Activated CD8-positive, alpha-beta T cell treated with anti-CD3 and anti-CD28 coated beads, Interleukin-2, amount 10 ng/mL, durations not matched to agents 7 days and 5 days (primary cell): ENCODE results near the gene PNMT. TPM values are rescaled to one million over a fixed set of nuclear protein-coding genes. Genes with fewer than 3 reads are reported as not detected.
A peak's percentile ranks its signal among the peaks of the same experiment; 100 is the strongest.

Source experiments
- ATAC-seq: fragments of 150-1000 bp; cut with Tn5 transposase; one replicate; pipeline ENCODE4 v1.10.0; 2021; ENCODE audit warnings: moderate library complexity
- CTCF ChIA-PET: fragments of 350-600 bp; sonication (Branson Sonifier 250); formaldehyde crosslinking; loops from one replicate; lab custom pipeline; 2021; ENCODE audit warnings: antibody characterized with exemption; lab: Charles Lee
- POLR2A ChIA-PET: fragments of 350-600 bp; sonication (Branson Sonifier 250); formaldehyde crosslinking; loops from one replicate; lab custom pipeline; 2021; ENCODE audit warnings: antibody characterized with exemption; lab: Charles Lee
- DNase-seq: peaks from one replicate; pipeline ENCODE4 v3.0.0-alpha.2; 2020
- H3K27ac Mint-ChIP-seq: one replicate; pipeline ENCODE4 v1.8.0; 2021; ENCODE audit warnings: mild to moderate bottlenecking, mixed read lengths
- H3K27me3 Mint-ChIP-seq: one replicate; pipeline ENCODE4 v1.8.0; 2021; ENCODE audit warnings: low read depth, mixed read lengths
- H3K36me3 Mint-ChIP-seq: one replicate; pipeline ENCODE4 v1.8.0; 2021; ENCODE audit warnings: low read depth, mixed read lengths
- H3K4me1 Mint-ChIP-seq: one replicate; pipeline ENCODE4 v1.8.0; 2021; ENCODE audit warnings: low read depth, mixed read lengths
- H3K4me3 Mint-ChIP-seq: one replicate; pipeline ENCODE4 v1.8.0; 2021; ENCODE audit warnings: mild to moderate bottlenecking, mixed read lengths
- H3K9me3 Mint-ChIP-seq: one replicate; pipeline ENCODE4 v1.8.0; 2022; ENCODE audit warnings: mixed read lengths; ENCODE audit not compliant: insufficient read depth
- total RNA-seq, 2 experiments: library from RNA; stranded (reverse); gene quantifications; one replicate each; pipeline ENCODE4 v1.2.3, GENCODE V29; 2021

Gene PNMT
- total RNA-seq, 2 experiments from 2014 or later = not detected

DNA sequence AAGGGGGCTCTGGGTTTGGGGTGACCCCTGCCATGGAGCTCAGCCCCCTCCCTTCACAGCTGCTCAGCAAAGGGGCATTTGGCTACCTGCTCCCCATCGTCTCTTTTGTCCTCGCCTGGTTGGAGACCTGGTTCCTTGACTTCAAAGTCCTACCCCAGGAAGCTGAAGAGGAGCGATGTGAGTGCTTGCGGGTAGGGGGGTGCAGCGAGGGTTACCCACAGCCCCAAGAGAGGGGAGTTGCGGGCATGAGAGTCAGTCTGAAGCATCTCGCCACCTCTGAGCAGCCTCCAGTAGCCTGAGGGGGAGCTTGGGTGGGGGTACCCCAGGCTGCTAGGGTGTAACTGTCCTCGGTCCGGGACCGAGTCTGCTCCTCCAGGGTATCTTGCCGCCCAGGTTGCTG, 9.9 kb upstream of the PNMT start:
- no peak overlapping the region for H3K4me3 Mint-ChIP-seq
- ChIA-PET CTCF (interaction anchor here (0.7 to 2.7 kb wide), 3 partner anchors 13 to 35 kb away, joined by 3 to 9 read pairs (median 3); no protein-coding TSS in a partner anchor), POLR2A (interaction anchor here (1.3 kb wide), 1 partner anchor 9 kb away, joined by 5 read pairs; no protein-coding TSS in a partner anchor)
- H3K27ac Mint-ChIP-seq = no peak overlapping the region
- ATAC-seq (no peak), DNase-seq (no peak)
- peaks cover 31% of the 10 kb centered on the region for H3K36me3 Mint-ChIP-seq
- H3K9me3 Mint-ChIP-seq = no peaks in the 10 kb centered on the region
- H3K27me3 Mint-ChIP-seq = no peaks in the 10 kb centered on the region
- H3K4me1 Mint-ChIP-seq = peaks cover 33% of the 10 kb centered on the region

DNA sequence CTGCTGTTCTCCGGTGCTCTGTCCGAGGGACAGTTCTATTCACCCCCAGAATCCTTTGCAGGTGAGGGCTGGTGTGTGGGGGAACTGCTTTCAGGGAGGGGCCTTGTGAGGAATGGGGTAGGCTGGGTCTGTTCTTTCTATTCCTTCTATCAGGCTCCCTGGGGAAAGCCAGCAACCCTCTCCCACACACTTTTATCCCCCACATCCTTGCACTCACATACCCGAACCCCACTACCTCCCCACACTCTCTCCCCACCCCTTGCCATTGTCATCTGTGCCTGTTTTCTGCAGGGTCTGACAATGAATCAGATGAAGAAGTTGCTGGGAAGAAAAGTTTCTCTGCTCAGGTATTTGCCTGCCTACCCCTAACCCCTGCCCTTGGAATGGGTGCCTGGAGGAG, 9.5 kb upstream of the PNMT start:
- Mint-ChIP-seq H3K27me3 (no peaks in the 10 kb centered on the region), H3K4me1 (peaks cover 31% of the 10 kb centered on the region), H3K36me3 (peaks cover 28% of the 10 kb centered on the region), H3K27ac (no peak overlapping the region), H3K9me3 (no peaks in the 10 kb centered on the region), H3K4me3 (no peak overlapping the region)
- ChIA-PET CTCF (interaction anchor here (0.7 to 1.2 kb wide), 2 partner anchors 12 to 14 kb away, joined by 3 read pairs; no protein-coding TSS in a partner anchor), POLR2A (interaction anchor here (1.3 kb wide), 1 partner anchor 8 kb away, joined by 5 read pairs; no protein-coding TSS in a partner anchor)
- DNase-seq = no peak
- ATAC-seq = no peak

DNA sequence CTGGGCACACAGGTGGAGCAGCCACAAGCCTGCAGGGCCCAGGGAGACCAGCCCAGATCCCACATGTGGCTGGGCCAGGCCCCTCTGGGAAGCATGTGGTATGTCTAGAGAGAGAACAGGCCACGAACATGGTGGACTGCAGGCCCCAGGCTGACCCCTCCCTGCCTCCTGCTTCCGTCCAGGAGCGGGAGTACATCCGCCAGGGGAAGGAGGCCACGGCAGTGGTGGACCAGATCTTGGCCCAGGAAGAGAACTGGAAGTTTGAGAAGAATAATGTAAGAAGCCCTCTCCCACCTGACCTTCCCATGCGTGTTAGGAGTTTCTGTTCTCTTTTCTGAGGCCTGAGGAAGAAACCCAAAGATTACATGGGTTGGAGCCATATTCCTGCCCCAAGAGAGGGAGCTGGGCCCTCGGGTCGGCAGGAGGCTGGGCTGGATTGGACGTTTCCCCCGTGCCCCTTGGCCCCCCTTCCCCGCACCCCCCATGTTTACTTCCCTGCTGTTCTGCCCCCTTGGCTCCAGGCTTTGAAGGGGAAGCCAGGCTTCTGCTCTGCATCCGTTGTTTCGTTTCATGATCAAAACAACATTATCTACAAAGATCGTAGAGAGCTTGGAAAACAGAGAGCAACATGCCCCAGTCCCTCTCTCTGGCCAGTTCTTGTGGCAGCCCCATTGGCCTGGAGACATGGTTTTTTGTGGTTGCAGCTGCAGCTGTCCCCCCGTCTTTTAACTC, 8.8 kb upstream of the PNMT start:
- H3K4me1 Mint-ChIP-seq = peaks cover 28% of the 10 kb centered on the region
- H3K9me3 Mint-ChIP-seq = no peaks in the 10 kb centered on the region
- no peak overlapping the region for H3K4me3 Mint-ChIP-seq
- peak overlapping the region; percentile 60 for H3K27ac Mint-ChIP-seq
- POLR2A ChIA-PET = interaction anchor here (1.0 kb wide), 1 partner anchor 19 kb away, joined by 5 read pairs; no protein-coding TSS in a partner anchor
- H3K36me3 Mint-ChIP-seq = peaks cover 28% of the 10 kb centered on the region
- no peaks in the 10 kb centered on the region for H3K27me3 Mint-ChIP-seq
- DNase-seq (no peak), ATAC-seq (no peak)
- CTCF ChIA-PET = interaction anchor here (1.0 to 1.2 kb wide), 3 partner anchors 9 to 37 kb away, joined by 3 to 8 read pairs (median 5); partner anchors contain the start of gene PNMT

DNA sequence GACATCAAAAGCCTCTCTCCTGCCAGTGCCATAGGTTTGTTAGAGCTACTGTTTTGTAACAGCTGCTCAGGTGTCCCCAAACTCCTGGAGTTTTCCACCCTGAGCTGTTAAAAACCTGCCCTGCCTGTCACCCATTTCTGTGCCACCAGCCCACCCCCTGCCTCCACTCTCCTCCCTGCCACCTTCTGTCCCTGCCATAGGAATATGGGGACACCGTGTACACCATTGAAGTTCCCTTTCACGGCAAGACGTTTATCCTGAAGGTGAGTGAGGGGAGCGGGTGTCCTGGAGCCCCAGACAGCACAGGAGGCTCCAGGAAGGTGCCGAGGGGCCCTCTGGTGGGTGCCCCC, 8.3 kb upstream of the PNMT start:
- no peaks in the 10 kb centered on the region for H3K9me3 Mint-ChIP-seq
- DNase-seq (no peak), ATAC-seq (no peak)
- peaks cover 23% of the 10 kb centered on the region for H3K4me1 Mint-ChIP-seq
- no peak overlapping the region for H3K4me3 Mint-ChIP-seq
- H3K27ac Mint-ChIP-seq = peak overlapping the region; percentile 60
- H3K36me3 Mint-ChIP-seq = peaks cover 27% of the 10 kb centered on the region
- POLR2A ChIA-PET = interaction anchor here (1.0 kb wide), 1 partner anchor 19 kb away, joined by 5 read pairs; no protein-coding TSS in a partner anchor
- CTCF ChIA-PET = interaction anchor here (1.0 to 1.2 kb wide), 3 partner anchors 9 to 38 kb away, joined by 3 to 8 read pairs (median 5); partner anchors contain the start of gene PNMT
- H3K27me3 Mint-ChIP-seq = no peaks in the 10 kb centered on the region

DNA sequence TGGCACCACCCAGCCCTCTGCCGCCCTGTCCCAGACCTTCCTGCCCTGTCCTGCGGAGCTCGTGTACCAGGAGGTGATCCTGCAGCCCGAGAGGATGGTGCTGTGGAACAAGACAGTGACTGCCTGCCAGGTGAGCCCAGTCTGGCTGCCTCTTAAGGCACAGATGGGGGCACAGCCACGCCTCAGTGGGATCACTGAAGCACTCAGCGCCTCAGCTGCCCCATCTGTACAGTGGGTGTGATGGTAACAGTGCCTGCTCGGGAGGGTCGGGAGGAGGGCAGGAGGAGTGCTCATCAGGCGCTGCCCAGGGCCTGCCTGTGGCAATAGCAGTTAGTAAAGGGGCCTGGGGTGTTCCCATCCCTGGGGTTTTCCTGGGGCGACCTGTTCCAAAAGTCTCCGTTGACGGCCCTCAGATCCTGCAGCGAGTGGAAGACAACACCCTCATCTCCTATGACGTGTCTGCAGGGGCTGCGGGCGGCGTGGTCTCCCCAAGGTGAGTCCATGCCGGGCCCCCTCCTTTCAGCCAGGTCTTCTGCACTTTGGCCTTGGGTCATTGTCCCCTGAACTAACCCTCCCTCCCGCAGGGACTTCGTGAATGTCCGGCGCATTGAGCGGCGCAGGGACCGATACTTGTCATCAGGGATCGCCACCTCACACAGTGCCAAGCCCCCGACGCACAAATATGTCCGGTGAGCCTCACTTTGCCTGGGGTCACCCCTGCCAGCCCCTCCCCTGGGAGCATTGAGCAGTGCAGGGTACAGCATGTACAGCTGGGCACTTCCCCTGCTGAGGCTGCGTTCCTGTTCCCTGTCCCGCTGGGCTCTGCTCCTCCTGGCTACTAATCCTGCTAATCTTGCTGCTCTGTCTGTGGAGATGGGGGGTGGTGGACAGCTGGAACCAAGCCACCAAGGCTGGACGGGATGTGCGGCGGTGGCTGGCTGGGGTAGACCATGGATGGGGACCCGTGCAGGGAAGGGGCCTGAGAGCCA, 7.6 kb upstream of the PNMT start:
- Mint-ChIP-seq H3K4me1 (peaks cover 20% of the 10 kb centered on the region), H3K36me3 (peaks cover 25% of the 10 kb centered on the region), H3K27ac (peak overlapping the region; percentile 14), H3K4me3 (no peak overlapping the region), H3K9me3 (no peaks in the 10 kb centered on the region), H3K27me3 (no peaks in the 10 kb centered on the region)
- DNase-seq (no peak), ATAC-seq (no peak)
- ChIA-PET CTCF (interaction anchor here (1.1 to 1.2 kb wide), 2 partner anchors 8 to 39 kb away, joined by 5 to 8 read pairs; partner anchors contain the start of gene PNMT), POLR2A (interaction anchor here (0.6 to 1.0 kb wide), 2 partner anchors 18 to 19 kb away, joined by 3 to 5 read pairs; no protein-coding TSS in a partner anchor)

DNA sequence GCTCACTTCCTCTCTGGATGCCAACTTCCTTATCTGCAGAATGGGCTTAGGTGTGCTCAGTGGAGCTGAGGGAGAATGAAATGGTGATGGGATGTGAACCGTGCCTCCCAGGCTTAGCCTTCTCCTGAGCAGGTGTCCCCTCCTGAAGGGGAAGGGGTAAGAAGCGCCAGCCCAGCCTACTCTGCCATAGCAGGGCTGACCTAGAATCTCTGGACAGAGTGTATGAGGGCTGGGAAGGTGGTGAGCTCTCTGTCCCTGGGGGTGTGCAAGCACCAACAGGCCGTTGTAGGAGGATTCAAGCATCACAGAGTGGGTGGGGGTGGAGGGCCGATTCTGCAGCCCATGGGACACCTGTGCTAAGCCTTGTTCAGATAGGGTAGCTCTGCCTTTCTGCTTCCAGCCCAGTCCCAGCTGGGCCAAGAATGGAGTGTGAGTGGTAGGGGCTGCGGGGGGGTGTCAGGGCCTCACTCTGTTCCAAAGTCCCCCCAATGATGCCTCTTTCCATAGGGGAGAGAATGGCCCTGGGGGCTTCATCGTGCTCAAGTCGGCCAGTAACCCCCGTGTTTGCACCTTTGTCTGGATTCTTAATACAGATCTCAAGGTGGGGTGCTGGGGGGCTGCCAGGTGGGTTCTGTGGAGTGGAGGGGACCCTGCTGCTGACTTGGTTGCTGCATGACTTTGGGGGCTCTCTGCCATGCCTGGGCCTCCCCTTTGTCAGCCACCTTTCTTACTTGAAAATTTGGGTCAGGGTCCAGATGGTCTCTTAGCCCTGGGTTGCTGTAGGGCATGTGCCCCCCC, 6.3 kb upstream of the PNMT start:
- ATAC-seq = no peak
- CTCF ChIA-PET = interaction anchor here (1.0 kb wide), 1 partner anchor 8 kb away, joined by 3 read pairs; no protein-coding TSS in a partner anchor

DNA sequence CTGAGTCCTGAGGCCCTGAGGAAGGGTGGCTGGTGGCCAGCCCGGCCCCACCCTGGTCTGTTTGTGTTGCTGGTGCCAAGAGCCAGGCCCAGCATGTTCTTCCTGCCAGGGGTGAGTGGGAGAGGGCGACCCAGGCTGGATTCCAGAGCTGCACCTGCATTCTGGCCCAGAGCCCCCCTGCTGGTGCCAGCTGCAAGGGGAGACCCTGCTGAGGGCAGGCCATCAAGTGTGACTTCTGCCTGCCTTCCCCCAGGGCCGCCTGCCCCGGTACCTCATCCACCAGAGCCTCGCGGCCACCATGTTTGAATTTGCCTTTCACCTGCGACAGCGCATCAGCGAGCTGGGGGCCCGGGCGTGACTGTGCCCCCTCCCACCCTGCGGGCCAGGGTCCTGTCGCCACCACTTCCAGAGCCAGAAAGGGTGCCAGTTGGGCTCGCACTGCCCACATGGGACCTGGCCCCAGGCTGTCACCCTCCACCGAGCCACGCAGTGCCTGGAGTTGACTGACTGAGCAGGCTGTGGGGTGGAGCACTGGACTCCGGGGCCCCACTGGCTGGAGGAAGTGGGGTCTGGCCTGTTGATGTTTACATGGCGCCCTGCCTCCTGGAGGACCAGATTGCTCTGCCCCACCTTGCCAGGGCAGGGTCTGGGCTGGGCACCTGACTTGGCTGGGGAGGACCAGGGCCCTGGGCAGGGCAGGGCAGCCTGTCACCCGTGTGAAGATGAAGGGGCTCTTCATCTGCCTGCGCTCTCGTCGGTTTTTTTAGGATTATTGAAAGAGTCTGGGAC, 5.5 kb upstream of the PNMT start:
- Mint-ChIP-seq H3K27ac (no peak overlapping the region), H3K4me1 (peaks cover 21% of the 10 kb centered on the region), H3K4me3 (no peak overlapping the region), H3K27me3 (peaks cover 11% of the 10 kb centered on the region), H3K36me3 (peaks cover 21% of the 10 kb centered on the region), H3K9me3 (no peaks in the 10 kb centered on the region)
- CTCF ChIA-PET = interaction anchor here (1.0 kb wide), 1 partner anchor 9 kb away, joined by 3 read pairs; no protein-coding TSS in a partner anchor
- ATAC-seq (no peak), DNase-seq (no peak)
- POLR2A ChIA-PET = interaction anchor here (1.2 kb wide), 1 partner anchor 67 kb away, joined by 3 read pairs; no protein-coding TSS in a partner anchor

More for the DNA sequence above, 6.3 kb upstream of the PNMT start:
- no peak for DNase-seq
- POLR2A ChIA-PET = no interaction called here
- Mint-ChIP-seq H3K4me1 (peaks cover 21% of the 10 kb centered on the region), H3K27ac (no peak overlapping the region), H3K36me3 (peaks cover 23% of the 10 kb centered on the region), H3K9me3 (no peaks in the 10 kb centered on the region), H3K4me3 (no peak overlapping the region), H3K27me3 (peaks cover 10% of the 10 kb centered on the region)

DNA sequence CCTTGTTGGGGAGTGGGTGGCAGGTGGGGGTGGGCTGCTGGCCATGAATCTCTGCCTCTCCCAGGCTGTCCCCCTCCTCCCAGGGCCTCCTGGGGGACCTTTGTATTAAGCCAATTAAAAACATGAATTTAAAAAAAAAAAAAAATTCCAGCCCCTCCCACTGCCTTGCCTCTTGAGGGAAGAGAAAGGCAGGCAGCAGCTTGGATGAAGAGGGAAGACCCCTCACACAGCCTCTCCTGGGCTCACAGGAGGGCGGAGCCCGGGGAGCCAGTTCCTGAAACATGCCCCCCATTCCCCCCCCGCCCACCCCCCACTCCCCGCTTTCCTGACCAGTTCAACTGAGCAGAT, 4.9 kb upstream of the PNMT start:
- Mint-ChIP-seq H3K27me3 (peaks cover 11% of the 10 kb centered on the region), H3K4me1 (peaks cover 15% of the 10 kb centered on the region), H3K4me3 (no peak overlapping the region), H3K27ac (no peak overlapping the region), H3K9me3 (no peaks in the 10 kb centered on the region), H3K36me3 (peaks cover 19% of the 10 kb centered on the region)
- POLR2A ChIA-PET = interaction anchor here (0.6 to 1.2 kb wide), 2 partner anchors 30 to 66 kb away, joined by 3 read pairs; no protein-coding TSS in a partner anchor
- CTCF ChIA-PET = interaction anchor here (1.0 kb wide), 1 partner anchor 10 kb away, joined by 3 read pairs; no protein-coding TSS in a partner anchor
- ATAC-seq (no peak), DNase-seq (no peak)

DNA sequence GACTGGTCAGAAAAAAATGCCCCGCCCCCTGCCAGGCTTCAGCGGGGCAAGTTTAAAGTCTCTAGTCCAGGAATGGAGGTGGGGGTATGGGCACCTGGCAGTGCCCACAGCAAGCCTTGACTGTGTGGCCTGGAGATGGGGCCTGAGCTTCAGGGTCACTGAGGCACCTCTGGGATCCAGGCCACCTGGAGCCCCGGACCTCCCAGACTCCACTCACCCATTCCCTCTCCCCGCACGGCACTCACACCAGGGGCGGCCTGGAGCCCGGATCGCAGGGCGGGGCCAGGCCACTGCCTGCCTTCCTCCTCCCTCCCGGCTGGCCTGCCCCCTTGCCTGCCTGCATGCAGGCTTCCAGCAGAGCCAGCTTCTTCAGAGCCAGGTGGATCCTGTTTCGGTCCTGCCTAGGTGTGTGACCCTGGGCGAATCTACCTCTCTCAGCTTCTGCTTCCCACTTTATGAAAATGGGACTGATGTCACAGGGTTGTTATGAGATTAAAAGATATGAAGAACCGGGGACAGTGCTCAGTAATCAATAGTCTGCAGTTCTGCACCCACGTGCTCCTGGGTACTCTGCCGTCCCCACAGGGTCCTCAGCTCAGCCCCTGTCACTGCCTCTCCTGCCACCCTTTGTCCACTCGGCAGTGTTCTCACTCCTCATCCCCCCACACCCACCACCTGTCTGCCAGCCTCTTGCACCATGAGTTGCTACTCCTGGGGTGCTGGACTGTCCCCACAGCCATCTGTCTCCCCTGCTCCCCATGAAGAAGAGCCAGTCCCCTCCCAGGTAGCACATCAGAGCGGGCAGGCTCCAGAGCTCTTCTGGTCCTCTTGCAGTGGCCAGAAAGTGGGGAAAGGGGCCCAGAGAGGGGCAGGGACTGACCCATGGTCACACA, 4.3 kb upstream of the PNMT start:
- POLR2A ChIA-PET = interaction anchor here (0.6 to 1.2 kb wide), 2 partner anchors 30 to 66 kb away, joined by 3 read pairs; no protein-coding TSS in a partner anchor
- ATAC-seq (no peak), DNase-seq (no peak)
- CTCF ChIA-PET = no interaction called here
- no peaks in the 10 kb centered on the region for H3K9me3 Mint-ChIP-seq
- peaks cover 16% of the 10 kb centered on the region for H3K4me1 Mint-ChIP-seq
- peaks cover 17% of the 10 kb centered on the region for H3K36me3 Mint-ChIP-seq
- H3K4me3 Mint-ChIP-seq = no peak overlapping the region
- no peak overlapping the region for H3K27ac Mint-ChIP-seq
- H3K27me3 Mint-ChIP-seq = peaks cover 16% of the 10 kb centered on the region
